ENCODE data around the gene GLRX5.

DNA sequence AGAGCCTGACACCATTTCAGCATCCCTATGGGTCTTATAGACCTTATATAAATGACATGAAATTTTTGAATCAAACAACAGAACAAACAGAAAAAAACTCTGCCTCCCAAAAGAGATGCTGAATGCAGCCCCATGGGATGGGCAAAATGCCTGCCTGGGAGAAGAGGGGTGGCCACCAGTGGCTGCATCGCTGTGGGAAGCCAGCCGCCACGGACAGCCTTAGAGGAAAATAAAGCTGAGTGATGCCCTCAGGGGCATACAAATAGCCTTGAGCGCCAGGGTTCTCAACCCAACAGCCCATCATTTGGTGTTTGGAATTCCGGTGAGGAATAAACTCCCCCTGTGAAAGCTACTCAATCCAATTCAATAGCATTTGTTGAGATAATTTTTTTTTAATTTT is 41.3 kb upstream of the GLRX5 start:
- no peak for TF ChIP-seq POLR2A (IDR thresholded peaks at IDR 0.05)
- TF ChIP-seq, protein P1, sequence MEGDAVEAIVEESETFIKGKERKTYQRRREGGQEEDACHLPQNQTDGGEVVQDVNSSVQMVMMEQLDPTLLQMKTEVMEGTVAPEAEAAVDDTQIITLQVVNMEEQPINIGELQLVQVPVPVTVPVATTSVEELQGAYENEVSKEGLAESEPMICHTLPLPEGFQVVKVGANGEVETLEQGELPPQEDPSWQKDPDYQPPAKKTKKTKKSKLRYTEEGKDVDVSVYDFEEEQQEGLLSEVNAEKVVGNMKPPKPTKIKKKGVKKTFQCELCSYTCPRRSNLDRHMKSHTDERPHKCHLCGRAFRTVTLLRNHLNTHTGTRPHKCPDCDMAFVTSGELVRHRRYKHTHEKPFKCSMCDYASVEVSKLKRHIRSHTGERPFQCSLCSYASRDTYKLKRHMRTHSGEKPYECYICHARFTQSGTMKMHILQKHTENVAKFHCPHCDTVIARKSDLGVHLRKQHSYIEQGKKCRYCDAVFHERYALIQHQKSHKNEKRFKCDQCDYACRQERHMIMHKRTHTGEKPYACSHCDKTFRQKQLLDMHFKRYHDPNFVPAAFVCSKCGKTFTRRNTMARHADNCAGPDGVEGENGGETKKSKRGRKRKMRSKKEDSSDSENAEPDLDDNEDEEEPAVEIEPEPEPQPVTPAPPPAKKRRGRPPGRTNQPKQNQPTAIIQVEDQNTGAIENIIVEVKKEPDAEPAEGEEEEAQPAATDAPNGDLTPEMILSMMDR (IDR thresholded peaks at IDR 0.05), result no peak

Data from uterus (tissue), 2 donors.